HepG2 (cell line): ENCODE data around the gene MTFP1. TPM values are rescaled to one million over a fixed set of nuclear protein-coding genes. Genes with fewer than 3 reads are reported as not detected.

Source experiments
- BORCS8-MEF2B ChIP-seq: sonication (generic); formaldehyde crosslinking; IDR thresholded peaks from 2 replicates; pipeline ENCODE4 v1.8.0; 2022; ENCODE audit warnings: mild to moderate bottlenecking, missing genetic modification reagents
- ESRRA ChIP-seq: sonication (generic); formaldehyde crosslinking; IDR thresholded peaks from 2 replicates; pipeline ENCODE4 v1.5.1; 2020; ENCODE audit warnings: mild to moderate bottlenecking, low read depth, missing genetic modification reagents
- FOXA3 ChIP-seq: IDR thresholded peaks from 2 replicates; pipeline ENCODE4 v1.6.1; 2016; ENCODE audit warnings: missing genetic modification reagents, missing compliant biosample characterization
- HCFC1 ChIP-seq: fragments of 150-350 bp; IDR thresholded peaks from 2 replicates; pipeline ENCODE4 v1.6.1; 2014; ENCODE audit warnings: low read depth, low read length
- HIVEP1 ChIP-seq: sonication (generic); formaldehyde crosslinking; IDR thresholded peaks from 2 replicates; pipeline ENCODE4 v1.4.0; 2020; ENCODE audit warnings: mild to moderate bottlenecking, missing genetic modification reagents
- HNF4A ChIP-seq: sonication (generic); formaldehyde crosslinking; IDR thresholded peaks from 2 replicates; pipeline ENCODE4 v1.4.0; 2020; ENCODE audit warnings: missing genetic modification reagents
- MAZ ChIP-seq, 2 experiments: sonication (generic) in 1 of 2; formaldehyde crosslinking in 1 of 2; IDR thresholded peaks; 2 replicates each; pipeline versions ENCODE4 v1.5.0 to v1.6.1; 2012 to 2020; ENCODE audit warnings: low read depth in 2 of 2, mild to moderate bottlenecking in 2 of 2, borderline replicate concordance in 1 of 2, improper control_type of control experiment in 1 of 2, low read length in 1 of 2, missing genetic modification reagents in 1 of 2, moderate library complexity in 1 of 2
- NFE2L2 ChIP-seq: fragments of 150-350 bp; IDR thresholded peaks from 2 replicates; pipeline ENCODE4 v1.6.1; 2014; ENCODE audit warnings: low read length
- NFKB2 ChIP-seq: sonication (generic); formaldehyde crosslinking; IDR thresholded peaks from 2 replicates; pipeline ENCODE4 v1.4.0; 2020; ENCODE audit warnings: missing genetic modification reagents, borderline replicate concordance
- NKX3-1 ChIP-seq: sonication (generic); formaldehyde crosslinking; IDR thresholded peaks from 2 replicates; pipeline ENCODE4 v1.5.0; 2020; ENCODE audit warnings: missing genetic modification reagents
- NR2F1 ChIP-seq, 2 experiments: fragments of 450-650 bp in 1 of 2; formaldehyde crosslinking in 1 of 2; IDR thresholded peaks; 2 replicates each; pipeline versions ENCODE4 v1.5.0 to v1.6.1; 2016 to 2020; ENCODE audit warnings: mild to moderate bottlenecking in 1 of 2, missing compliant biosample characterization in 1 of 2, missing genetic modification reagents in 1 of 2, moderate library complexity in 1 of 2
- PAWR ChIP-seq: sonication (generic); formaldehyde crosslinking; IDR thresholded peaks from 2 replicates; pipeline ENCODE4 v1.4.0; 2020; ENCODE audit warnings: missing genetic modification reagents, mild to moderate bottlenecking, borderline replicate concordance
- RBM22 ChIP-seq: fragments of 200-400 bp; formaldehyde crosslinking; optimal IDR thresholded peaks from 2 replicates; pipeline ENCODE3; 2017; ENCODE audit warnings: mild to moderate bottlenecking, low read length, moderate library complexity
- RCOR2 ChIP-seq: IDR thresholded peaks from 2 replicates; pipeline ENCODE4 v1.6.1; 2016; ENCODE audit warnings: missing biosample characterization, missing genetic modification reagents
- TBP ChIP-seq: sonication (generic); formaldehyde crosslinking; IDR thresholded peaks from 2 replicates; pipeline ENCODE4 v1.5.0; 2020; ENCODE audit warnings: missing genetic modification reagents
- ZBTB3 ChIP-seq: sonication (generic); formaldehyde crosslinking; IDR thresholded peaks from 2 replicates; pipeline ENCODE4 v1.4.0; 2020; ENCODE audit warnings: low read depth, mild to moderate bottlenecking, moderate library complexity, missing genetic modification reagents, borderline replicate concordance
- ZBTB7A ChIP-seq: sonication (generic); formaldehyde crosslinking; IDR thresholded peaks from 2 replicates; pipeline ENCODE4 v1.8.0; 2022; ENCODE audit warnings: mild to moderate bottlenecking, missing genetic modification reagents
- ZNF274 ChIP-seq: sonication (generic); formaldehyde crosslinking; IDR thresholded peaks from 2 replicates; pipeline ENCODE4 v1.5.1; 2020; ENCODE audit warnings: mild to moderate bottlenecking, missing genetic modification reagents
- ZNF329 ChIP-seq: sonication (generic); formaldehyde crosslinking; IDR thresholded peaks from 2 replicates; pipeline ENCODE4 v1.9.0; 2021; ENCODE audit warnings: low read depth, mild to moderate bottlenecking, missing genetic modification reagents
- ZNF333 ChIP-seq: sonication (generic); formaldehyde crosslinking; IDR thresholded peaks from 2 replicates; pipeline ENCODE4 v1.4.0; 2020; ENCODE audit warnings: mild to moderate bottlenecking, missing genetic modification reagents, borderline replicate concordance
- ZSCAN21 ChIP-seq: sonication (generic); formaldehyde crosslinking; IDR thresholded peaks from 2 replicates; pipeline ENCODE4 v1.8.0; 2022; ENCODE audit warnings: mild to moderate bottlenecking, missing genetic modification reagents, moderate library complexity, borderline replicate concordance
- polyA plus RNA-seq, 8 experiments: library from polyadenylated mRNA; depleted of rRNA in 3 of 8; stranded (reverse) in 7 of 8; unstranded in 1 of 8; fragments of >200 nt; fragmentation: Illumina TruSeq in 4 of 8; extraction: Trizol in 4 of 8; gene quantifications; 2 replicates each; pipeline versions ENCODE4 v1.2.1 to v1.2.3, GENCODE V29; 2011 to 2016; ENCODE audit warnings: low read depth in 4 of 8, missing spikeins in 1 of 8, mixed read lengths in 1 of 8; ENCODE audit not compliant: insufficient read depth in 1 of 8
- total RNA-seq, 5 experiments: library from RNA; depleted of rRNA; stranded (reverse); fragments of >200 nt; fragmentation: Illumina TruSeq; extraction: Trizol; gene quantifications; 2 replicates each; pipeline ENCODE4 v1.2.3, GENCODE V29; 2016; ENCODE audit warnings: low read depth in 1 of 5
- TF ChIP-seq, protein P1 (sequence below): sonication (generic); formaldehyde crosslinking; IDR thresholded peaks from 2 replicates; pipeline ENCODE4 v1.5.0; 2020; ENCODE audit warnings: mild to moderate bottlenecking, missing genetic modification reagents
- TF ChIP-seq, protein P2 (sequence below): sonication (generic); formaldehyde crosslinking; IDR thresholded peaks from 2 replicates; pipeline ENCODE4 v1.5.1; 2020; ENCODE audit warnings: missing genetic modification reagents, mild to moderate bottlenecking, borderline replicate concordance
- TF ChIP-seq, protein P3 (sequence below): sonication (generic); formaldehyde crosslinking; IDR thresholded peaks from 2 replicates; pipeline ENCODE4 v1.9.0; 2021; ENCODE audit warnings: missing genetic modification reagents, borderline replicate concordance

Gene MTFP1
- total and polyA plus RNA-seq, 2 of the 13 experiments (the other 11 are each of a cell fraction or from before 2014, with no cell fraction given), result 29.5 to 45.6 TPM

DNA sequence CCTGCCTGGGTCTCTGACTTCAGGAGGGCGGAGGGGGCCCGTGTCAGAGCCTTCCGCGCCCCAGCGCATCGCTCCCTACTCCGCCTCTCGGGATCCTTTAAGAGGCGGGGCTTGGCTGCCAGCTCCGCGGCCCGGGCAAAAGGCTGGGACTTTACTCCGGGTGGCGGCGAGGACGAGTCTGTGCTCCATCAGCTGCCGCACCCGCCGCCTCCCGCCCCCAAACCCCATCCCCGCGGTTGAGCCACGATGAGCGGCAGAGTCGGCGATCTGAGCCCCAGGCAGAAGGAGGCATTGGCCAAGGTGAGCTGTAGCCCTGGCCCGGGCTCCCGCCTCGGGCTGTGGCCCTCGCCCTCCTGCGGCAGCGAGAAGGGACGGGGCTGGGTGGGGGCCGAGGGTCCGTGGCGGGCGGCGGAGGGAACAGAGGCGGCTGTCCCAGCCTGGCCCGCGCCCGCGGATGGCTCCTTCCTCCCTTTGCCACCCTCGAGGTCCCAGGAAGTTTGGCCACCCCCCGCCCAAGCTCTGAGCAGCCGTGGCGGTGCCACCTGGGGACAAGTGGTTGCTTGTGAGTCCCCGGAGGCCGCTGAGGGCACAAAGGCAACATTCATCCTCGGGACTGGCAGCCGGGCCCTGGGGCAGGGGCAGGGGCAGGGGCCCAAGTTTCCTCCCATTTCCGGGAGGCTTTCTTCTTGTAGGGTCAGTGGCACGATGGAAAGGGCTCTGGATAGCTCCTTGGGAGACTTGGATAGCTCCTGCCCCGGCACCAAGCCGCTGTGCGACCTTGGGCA lies 28.5 kb upstream of the MTFP1 start, which contains the start of gene SEC14L2 (continued):
- TF ChIP-seq BORCS8-MEF2B (CRISPR knock-in tag) (no peak), ZBTB7A (CRISPR knock-in tag) (no peak), ZNF329 (CRISPR knock-in tag) (no peak), TBP (no peak), FOXA3 (CRISPR knock-in tag) (no peak), PAWR (CRISPR knock-in tag) (no peak), ZNF333 (CRISPR knock-in tag) (no peak), HCFC1 (no peak), RBM22 (no peak), MAZ (IDR thresholded peaks at IDR 0.05; ENCODE audit: borderline replicate concordance, low read depth, low read length) (no peak), MAZ (CRISPR knock-in tag; IDR thresholded peaks at IDR 0.05; ENCODE audit: low read depth) (peak; percentile 33; the same call in 1 of the 2 replicates), NFE2L2 (no peak), ESRRA (peak; percentile 43; the same call in 1 of the 2 replicates), NFKB2 (no peak), ZSCAN21 (no peak), RCOR2 (CRISPR knock-in tag) (no peak), HNF4A (CRISPR knock-in tag) (no peak), NKX3-1 (CRISPR knock-in tag) (no peak), ZBTB3 (CRISPR knock-in tag) (no peak), ZNF274 (CRISPR knock-in tag) (no peak), HIVEP1 (CRISPR knock-in tag) (0 out of 2 replicates have a peak, but pooled peaks have one; percentile 35), NR2F1 (CRISPR knock-in tag; IDR thresholded peaks at IDR 0.05) (no peak)
- TF ChIP-seq, protein P1, sequence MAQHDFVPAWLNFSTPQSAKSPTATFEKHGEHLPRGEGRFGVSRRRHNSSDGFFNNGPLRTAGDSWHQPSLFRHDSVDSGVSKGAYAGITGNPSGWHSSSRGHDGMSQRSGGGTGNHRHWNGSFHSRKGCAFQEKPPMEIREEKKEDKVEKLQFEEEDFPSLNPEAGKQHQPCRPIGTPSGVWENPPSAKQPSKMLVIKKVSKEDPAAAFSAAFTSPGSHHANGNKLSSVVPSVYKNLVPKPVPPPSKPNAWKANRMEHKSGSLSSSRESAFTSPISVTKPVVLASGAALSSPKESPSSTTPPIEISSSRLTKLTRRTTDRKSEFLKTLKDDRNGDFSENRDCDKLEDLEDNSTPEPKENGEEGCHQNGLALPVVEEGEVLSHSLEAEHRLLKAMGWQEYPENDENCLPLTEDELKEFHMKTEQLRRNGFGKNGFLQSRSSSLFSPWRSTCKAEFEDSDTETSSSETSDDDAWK, result no peak
- TF ChIP-seq, protein P2, sequence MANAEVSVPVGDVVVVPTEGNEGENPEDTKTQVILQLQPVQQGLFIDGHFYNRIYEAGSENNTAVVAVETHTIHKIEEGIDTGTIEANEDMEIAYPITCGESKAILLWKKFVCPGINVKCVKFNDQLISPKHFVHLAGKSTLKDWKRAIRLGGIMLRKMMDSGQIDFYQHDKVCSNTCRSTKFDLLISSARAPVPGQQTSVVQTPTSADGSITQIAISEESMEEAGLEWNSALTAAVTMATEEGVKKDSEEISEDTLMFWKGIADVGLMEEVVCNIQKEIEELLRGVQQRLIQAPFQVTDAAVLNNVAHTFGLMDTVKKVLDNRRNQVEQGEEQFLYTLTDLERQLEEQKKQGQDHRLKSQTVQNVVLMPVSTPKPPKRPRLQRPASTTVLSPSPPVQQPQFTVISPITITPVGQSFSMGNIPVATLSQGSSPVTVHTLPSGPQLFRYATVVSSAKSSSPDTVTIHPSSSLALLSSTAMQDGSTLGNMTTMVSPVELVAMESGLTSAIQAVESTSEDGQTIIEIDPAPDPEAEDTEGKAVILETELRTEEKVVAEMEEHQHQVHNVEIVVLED (CRISPR knock-in tag), result no peak
- TF ChIP-seq, protein P3, sequence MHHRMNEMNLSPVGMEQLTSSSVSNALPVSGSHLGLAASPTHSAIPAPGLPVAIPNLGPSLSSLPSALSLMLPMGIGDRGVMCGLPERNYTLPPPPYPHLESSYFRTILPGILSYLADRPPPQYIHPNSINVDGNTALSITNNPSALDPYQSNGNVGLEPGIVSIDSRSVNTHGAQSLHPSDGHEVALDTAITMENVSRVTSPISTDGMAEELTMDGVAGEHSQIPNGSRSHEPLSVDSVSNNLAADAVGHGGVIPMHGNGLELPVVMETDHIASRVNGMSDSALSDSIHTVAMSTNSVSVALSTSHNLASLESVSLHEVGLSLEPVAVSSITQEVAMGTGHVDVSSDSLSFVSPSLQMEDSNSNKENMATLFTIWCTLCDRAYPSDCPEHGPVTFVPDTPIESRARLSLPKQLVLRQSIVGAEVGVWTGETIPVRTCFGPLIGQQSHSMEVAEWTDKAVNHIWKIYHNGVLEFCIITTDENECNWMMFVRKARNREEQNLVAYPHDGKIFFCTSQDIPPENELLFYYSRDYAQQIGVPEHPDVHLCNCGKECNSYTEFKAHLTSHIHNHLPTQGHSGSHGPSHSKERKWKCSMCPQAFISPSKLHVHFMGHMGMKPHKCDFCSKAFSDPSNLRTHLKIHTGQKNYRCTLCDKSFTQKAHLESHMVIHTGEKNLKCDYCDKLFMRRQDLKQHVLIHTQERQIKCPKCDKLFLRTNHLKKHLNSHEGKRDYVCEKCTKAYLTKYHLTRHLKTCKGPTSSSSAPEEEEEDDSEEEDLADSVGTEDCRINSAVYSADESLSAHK, result no peak
